ENCODE data around the gene SDK2.

Gene SDK2

GRCh38 chr17:73285916-73286862 lies 358.1 kb downstream of the SDK2 start:
- TF ChIP-seq CTCF (IDR thresholded peaks at IDR 0.05; ENCODE audit: insufficient read depth, missing control alignments) = no peak
- no peak for FAIRE-seq

GRCh38 chr17:73285603-73285908 lies 358.7 kb downstream of the SDK2 start:
- TF ChIP-seq CTCF (IDR thresholded peaks at IDR 0.05; ENCODE audit: insufficient read depth, missing control alignments) = no peak
- DNase-seq (ENCODE audit: insufficient read length, low spot score) (no peak), FAIRE-seq (no peak)

More at GRCh38 chr17:73285916-73286862, 358.1 kb downstream of the SDK2 start:
- no peak for DNase-seq (ENCODE audit: insufficient read length, low spot score)

GRCh38 chr17:73284906-73285602 lies 359.2 kb downstream of the SDK2 start:
- FAIRE-seq (no peak), DNase-seq (ENCODE audit: insufficient read length, low spot score) (no peak)
- TF ChIP-seq CTCF (IDR thresholded peaks at IDR 0.05; ENCODE audit: insufficient read depth, missing control alignments) = no peak
